ENCODE data around the gene FGD5.

GRCh38 chr3:14772533-14773138, 46.1 kb upstream of the FGD5 start:
- TF ChIP-seq CTCF (conservative IDR thresholded peaks at IDR 0.05; ENCODE audit: low read depth in 2 of 2) (no peak), EZH2 (IDR thresholded peaks at IDR 0.05; ENCODE audit: low read depth, unreplicated experiment) (no peak), POLR2AphosphoS5 (IDR thresholded peaks at IDR 0.05; ENCODE audit: low read depth) (no peak), REST (IDR thresholded peaks at IDR 0.05; ENCODE audit: unreplicated experiment) (no peak), EZH2phosphoT487 (IDR thresholded peaks at IDR 0.05; ENCODE audit: unreplicated experiment) (no peak), CREB1 (CRISPR knock-in tag; IDR thresholded peaks at IDR 0.05; ENCODE audit: low read depth) (no peak)
